Activated B cell treated with CpG ODN at 0.5 μM for 24 hours (primary cell): ENCODE data around the gene TPCN2. TPM values are rescaled to one million over a fixed set of nuclear protein-coding genes. Genes with fewer than 3 reads are reported as not detected.

Experiments used
- ATAC-seq: fragments of 200-7000 bp; cut with Tn5 transposase; one replicate; pipeline ENCODE4 v1.10.0; 2021; ENCODE audit warnings: low read depth, mild to moderate bottlenecking, moderate library complexity
- CTCF ChIA-PET: fragments of 350-600 bp; sonication (Branson Sonifier 250); formaldehyde crosslinking; loops from one replicate; lab custom pipeline; 2021; ENCODE audit warnings: antibody characterized with exemption; lab: Charles Lee
- POLR2A ChIA-PET: fragments of 350-600 bp; sonication (Branson Sonifier 250); formaldehyde crosslinking; loops from one replicate; lab custom pipeline; 2021; ENCODE audit warnings: antibody characterized with exemption; lab: Charles Lee
- DNase-seq: peaks from one replicate; pipeline ENCODE4 v3.0.0; 2022
- H3K27ac Mint-ChIP-seq: one replicate; pipeline ENCODE4 v1.8.0; 2020; ENCODE audit warnings: mixed read lengths
- H3K27me3 Mint-ChIP-seq: one replicate; pipeline ENCODE4 v1.8.0; 2021; ENCODE audit warnings: mixed read lengths
- H3K36me3 Mint-ChIP-seq: one replicate; pipeline ENCODE4 v1.8.0; 2021; ENCODE audit warnings: low read depth, mixed read lengths
- H3K4me1 Mint-ChIP-seq: one replicate; pipeline ENCODE4 v1.8.0; 2021; ENCODE audit warnings: mixed read lengths
- H3K4me3 Mint-ChIP-seq: one replicate; pipeline ENCODE4 v1.8.0; 2020; ENCODE audit warnings: mild to moderate bottlenecking, mixed read lengths
- H3K9me3 Mint-ChIP-seq: one replicate; pipeline ENCODE4 v1.8.0; 2020; ENCODE audit warnings: mixed read lengths
- CTCF ChIP-seq: fragments of 200-600 bp; IDR thresholded peaks from one replicate; pipeline ENCODE4 v1.8.0; 2022; ENCODE audit warnings: antibody characterized with exemption, mild to moderate bottlenecking
- intact Hi-C: fragments of 100-400 bp; cut with micrococcal nuclease; formaldehyde crosslinking; loops from one replicate; pipeline ENCODE4 v1.15.1; 2024
- total RNA-seq: library from RNA; stranded (reverse); gene quantifications from 2 replicates; pipeline ENCODE4 v1.2.3, GENCODE V29; 2022

TPCN2 gene
- total RNA-seq, 1 donor from 2014 or later: 35.4 TPM

- Mint-ChIP-seq H3K36me3 (no peaks in the 10 kb centered on the region), H3K27me3 (peaks cover 28% of the 10 kb centered on the region), H3K27ac (no peak overlapping the region), H3K9me3 (no peaks in the 10 kb centered on the region), H3K4me1 (peaks cover 5% of the 10 kb centered on the region), H3K4me3 (no peak overlapping the region)
- POLR2A ChIA-PET: no interaction called here
- DNase-seq: no peak
- ATAC-seq: no peak
- intact Hi-C loops: loop anchor here (1.0 kb wide), 1 partner anchor 77 kb away; no protein-coding TSS in a partner anchor
- CTCF ChIA-PET: no interaction called here
- TF ChIP-seq CTCF: no peak
Observed at GRCh38 chr11:69011624-69012091, 37.1 kb upstream of the TPCN2 start.

DNA sequence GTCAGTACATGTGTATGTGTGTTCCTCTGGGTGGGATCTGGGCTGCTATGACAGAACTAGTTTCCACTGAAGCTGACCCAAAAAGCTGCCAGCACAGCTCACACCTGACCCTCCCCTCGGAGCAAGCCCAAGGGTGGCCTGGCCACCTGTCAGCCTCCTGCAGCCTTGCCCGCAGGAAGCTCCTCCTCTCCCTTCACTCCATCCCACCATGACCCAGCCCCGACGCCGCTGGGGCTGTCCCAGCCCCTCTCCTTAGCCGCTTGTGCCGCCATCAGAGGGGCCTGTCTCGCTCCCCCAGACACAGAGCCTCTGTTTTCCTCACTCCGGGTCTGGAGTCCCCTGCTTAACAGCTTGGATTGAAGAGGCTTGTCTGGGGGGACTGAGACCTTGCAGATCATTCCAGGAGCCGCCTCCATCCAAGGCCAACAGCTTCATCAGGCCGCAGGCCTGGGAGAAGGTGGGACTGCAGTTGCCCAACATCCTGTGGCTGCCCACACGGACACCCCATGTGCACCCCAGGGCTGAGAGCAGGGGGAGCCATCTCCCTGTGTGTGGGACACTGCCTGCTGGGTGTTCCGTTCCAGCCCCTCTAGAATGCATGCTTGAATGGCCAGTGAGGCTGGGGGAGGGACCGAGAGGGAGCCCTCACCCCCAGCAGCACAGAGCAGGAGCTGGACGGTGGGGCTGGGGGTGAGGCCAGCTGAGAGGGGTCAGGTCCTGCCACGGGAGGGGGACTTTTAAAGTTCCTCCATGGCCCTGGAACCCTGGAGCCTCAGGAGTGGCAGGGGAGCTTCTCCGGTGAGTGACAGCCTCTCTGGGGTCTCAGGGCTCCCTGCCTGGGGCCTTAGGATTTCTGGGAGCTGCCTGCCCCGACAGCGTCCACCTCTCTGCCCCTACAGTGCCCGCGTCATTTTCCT, 36.4 kb upstream of the TPCN2 start:
- Mint-ChIP-seq H3K36me3 (no peaks in the 10 kb centered on the region), H3K27ac (no peak overlapping the region), H3K27me3 (peaks cover 28% of the 10 kb centered on the region), H3K4me1 (peaks cover 5% of the 10 kb centered on the region), H3K4me3 (no peak overlapping the region), H3K9me3 (no peaks in the 10 kb centered on the region)
- ATAC-seq: no peak
- POLR2A ChIA-PET: no interaction called here
- TF ChIP-seq CTCF: no peak
- CTCF ChIA-PET: no interaction called here
- DNase-seq: no peak
- intact Hi-C loops: no loop called here

- peaks cover 5% of the 10 kb centered on the region for H3K4me1 Mint-ChIP-seq
- ChIA-PET POLR2A (no interaction called here), CTCF (no interaction called here)
- H3K9me3 Mint-ChIP-seq: no peaks in the 10 kb centered on the region
- H3K36me3 Mint-ChIP-seq: no peaks in the 10 kb centered on the region
- H3K4me3 Mint-ChIP-seq: no peak within 1 kb of the TSS
- ATAC-seq: no peak
- no peak for TF ChIP-seq CTCF
- peaks cover 24% of the 10 kb centered on the region for H3K27me3 Mint-ChIP-seq
- intact Hi-C loops: no loop called here
- DNase-seq: no peak
- H3K27ac Mint-ChIP-seq: no peak within 1 kb of the TSS
Observed at GRCh38 chr11:69013009-69013951, 35.5 kb upstream of the TPCN2 start, which contains the start of gene MRGPRF. MRGPRF (minus strand) TSS chr11:69013246; CDS start chr11:69009901, 3,345 bp downstream.

- ATAC-seq (no peak), DNase-seq (no peak)
- CTCF ChIA-PET: no interaction called here
- Mint-ChIP-seq H3K36me3 (no peaks in the 10 kb centered on the region), H3K4me3 (no peak overlapping the region), H3K4me1 (peaks cover 5% of the 10 kb centered on the region), H3K9me3 (no peaks in the 10 kb centered on the region), H3K27ac (no peak overlapping the region), H3K27me3 (peaks cover 24% of the 10 kb centered on the region)
- POLR2A ChIA-PET: no interaction called here
- intact Hi-C loops: no loop called here
- TF ChIP-seq CTCF: no peak
Observed at GRCh38 chr11:69014084-69014851, 34.5 kb upstream of the TPCN2 start.
